HG02610 (cell line): ENCODE measurements around the gene KIF6.

Experiments used
- ATAC-seq: cut with Tn5 transposase; IDR thresholded peaks from one replicate; pipeline ENCODE4 v1.9.1; 2021; ENCODE audit warnings: mild to moderate bottlenecking, moderate library complexity; ENCODE audit not compliant: unreplicated experiment

The KIF6 gene

DNA sequence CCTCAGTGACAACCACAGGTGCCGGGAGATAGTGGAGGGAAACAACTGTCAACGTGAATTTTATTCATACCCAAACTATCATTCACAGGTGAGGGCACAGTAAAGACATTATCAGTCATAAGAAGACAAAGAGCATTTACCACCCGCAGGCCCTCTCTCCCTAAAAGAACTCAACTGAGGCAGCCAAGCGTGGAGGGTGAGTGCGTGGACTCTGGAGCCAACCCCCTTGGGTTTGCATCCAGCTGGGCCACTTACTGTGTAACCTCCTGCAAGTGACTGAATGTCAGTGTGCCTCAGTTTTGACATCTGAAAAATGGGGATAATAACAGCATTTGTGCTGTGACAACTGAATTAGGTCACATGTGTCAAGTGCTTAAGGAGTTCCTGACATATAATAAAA lies 332.1 kb downstream of the KIF6 start:
- ATAC-seq = no peak

DNA sequence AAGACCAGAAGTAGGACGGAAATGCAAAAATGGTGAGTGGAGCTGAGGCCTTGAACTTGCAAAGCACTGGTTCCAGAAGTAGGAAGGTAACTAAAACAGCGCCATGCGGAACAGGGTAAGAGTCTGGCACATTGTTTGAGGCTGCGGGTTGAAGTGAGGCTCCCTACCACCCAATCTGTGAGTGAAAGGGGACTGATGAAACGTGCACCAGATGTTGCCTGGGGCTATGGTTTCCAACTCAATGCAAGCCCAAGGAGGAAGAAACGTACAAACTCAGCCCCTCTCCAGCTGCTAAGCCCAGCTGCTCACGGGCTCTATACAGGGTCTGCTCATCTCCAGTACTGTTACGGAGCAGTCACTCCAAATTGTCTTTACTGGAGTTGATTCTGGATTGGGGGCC lies 334.0 kb downstream of the KIF6 start:
- ATAC-seq = no peak

DNA sequence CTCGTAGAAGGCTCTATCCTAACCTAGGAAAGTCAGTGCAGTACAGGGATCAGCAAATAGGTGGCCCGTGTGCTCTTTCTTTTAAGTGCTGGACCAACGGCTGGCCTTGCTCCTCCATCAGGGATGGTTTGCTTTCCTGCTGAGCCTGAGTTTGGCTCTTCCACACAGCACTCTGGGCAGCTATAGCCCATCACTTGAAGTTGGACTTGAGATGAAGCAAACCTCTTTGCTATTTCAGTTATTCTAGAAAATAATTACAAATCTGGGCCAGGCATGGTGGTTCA lies 335.8 kb downstream of the KIF6 start:
- ATAC-seq = no peak

- no peak for ATAC-seq
Measured at GRCh38 chr6:39388606-39389483, 336.4 kb downstream of the KIF6 start.

DNA sequence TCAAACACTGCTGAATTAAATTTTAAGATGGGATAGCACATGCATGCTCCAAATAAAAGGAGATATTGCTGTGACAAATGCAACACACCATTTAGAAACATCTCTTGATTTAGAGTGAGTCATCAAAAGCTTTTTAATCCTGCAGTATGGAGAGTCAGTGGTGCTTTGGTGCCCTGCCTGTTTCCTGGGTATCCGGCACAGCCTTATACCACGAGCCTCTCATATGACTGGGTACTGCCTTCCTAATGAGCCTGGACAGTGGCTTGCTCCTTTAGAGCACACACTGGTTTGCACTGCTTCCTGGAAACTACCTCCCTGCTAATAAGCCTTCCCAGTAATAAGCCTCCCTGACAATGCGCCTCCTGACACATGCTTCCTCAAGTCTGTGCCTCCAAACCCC lies 337.4 kb downstream of the KIF6 start:
- no peak for ATAC-seq

DNA sequence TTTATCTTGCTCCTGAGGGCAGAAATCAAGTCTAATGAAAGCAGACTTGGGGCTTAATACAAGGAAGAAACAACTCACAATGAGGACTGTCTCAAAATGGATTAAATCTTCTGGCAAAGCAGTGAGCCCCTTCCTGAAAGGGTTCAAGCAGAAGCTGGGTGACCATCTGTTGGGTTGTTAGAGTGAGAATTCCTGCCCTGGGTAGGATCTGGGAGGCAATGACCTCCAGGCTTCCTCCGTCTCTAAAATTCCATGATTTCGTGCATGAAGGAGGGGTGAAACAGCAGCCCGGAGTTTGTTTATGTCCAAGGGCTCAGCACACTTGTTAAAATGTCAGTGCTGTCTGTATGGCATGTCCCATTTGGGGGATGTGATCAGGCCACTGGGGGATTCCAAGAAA lies 338.7 kb downstream of the KIF6 start:
- ATAC-seq = no peak

DNA sequence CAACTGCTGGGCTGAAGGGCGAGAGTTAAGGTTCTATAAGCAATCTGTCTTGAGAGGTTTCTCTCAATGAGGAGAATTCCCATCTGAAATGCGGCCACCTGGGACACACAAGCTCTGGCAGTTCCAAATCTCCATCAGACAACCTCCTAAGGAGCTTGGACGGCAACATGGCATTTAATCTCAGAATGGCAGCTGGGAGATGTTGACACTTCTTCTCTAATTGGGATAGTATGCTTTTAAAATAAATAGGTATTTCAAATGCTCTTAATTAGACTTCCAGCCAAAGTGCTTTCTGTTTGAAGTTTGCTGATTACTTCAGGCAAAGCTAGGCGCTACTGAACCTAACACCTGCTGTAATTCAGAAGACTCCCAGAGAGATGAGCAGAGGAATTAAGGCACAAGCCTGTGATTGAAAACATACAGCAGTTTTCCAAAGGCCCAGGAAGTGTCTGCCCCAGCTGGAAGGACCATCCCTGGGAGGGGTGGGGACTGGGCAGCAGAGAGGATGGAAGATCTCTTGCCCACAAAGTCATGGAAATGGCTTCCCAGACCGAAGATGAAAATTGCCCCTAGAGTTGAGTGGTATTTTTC lies 343.6 kb downstream of the KIF6 start:
- no peak for ATAC-seq

GRCh38 chr6:39380837-39381549 lies 344.2 kb downstream of the KIF6 start:
- no peak for ATAC-seq

- ATAC-seq = no peak
Measured at GRCh38 chr6:39378960-39379425, 346.2 kb downstream of the KIF6 start.

DNA sequence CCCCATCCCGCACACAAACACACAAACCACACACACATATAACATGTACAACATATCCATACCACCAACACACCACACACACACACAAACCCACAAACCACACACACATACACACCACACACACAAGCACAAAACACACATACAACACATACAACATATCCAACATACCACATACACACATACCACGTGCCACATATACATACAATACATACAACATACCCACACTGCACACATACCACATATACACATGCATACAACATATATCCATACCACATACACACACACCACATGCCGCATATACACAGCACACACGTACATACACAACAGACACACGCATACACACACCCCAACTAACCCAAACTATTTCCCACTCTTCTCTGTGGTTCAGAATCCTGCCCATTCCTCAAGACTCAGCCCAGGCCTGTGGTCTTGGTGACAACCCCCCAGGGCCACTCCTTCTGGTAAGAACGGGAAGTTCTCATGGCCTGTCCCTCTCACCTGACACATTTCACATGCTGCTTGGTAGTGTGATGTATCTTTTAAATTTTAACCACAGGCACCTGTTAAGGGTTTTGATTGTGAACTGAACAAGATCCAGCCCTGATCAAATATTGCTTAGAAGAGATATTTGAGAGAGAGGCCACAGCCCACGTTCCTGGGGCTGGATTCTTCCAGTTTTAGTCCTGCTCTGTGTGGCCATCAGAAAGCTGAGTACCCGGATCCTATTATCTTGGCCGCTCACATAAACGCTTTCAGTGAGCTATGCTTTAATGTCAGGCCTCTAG lies 346.8 kb downstream of the KIF6 start:
- no peak for ATAC-seq

DNA sequence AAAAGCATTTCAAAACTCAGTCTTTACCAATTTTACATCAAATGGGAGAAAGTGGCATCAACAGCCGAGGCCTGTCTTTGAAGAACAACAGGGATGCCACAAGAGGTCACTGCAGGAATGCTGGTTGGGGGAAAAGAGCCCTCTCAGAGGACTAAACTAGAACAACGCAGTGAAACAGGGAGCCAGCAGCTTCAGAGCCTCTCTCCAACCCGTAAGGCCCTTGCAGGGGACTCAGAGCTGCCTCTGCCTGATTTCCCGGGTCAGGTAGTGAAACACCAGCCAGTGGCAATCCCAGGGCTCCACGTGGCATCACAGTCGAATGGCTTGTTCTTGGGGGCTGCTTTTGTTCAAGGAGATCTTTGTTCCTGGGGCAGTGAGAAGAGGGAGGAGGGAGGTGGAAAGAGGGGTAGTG lies 347.7 kb downstream of the KIF6 start:
- ATAC-seq = no peak

DNA sequence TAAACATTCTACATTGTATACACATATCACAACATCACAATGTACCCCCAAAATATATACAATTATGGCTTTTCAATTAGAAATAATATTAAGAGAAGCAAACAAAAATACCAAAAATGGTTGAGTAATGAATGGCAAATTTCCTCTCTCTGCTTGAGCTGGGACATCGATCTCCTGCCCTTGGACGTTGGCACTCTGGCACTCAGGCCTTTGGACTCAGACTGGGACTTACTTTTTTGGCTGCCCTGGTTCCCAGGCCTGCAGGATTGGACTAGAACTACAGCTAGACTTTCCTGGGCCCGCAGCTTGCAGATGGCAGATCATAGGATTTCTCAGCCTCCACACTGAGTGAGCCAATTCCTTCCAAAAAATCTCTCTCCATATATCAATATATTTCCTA lies 349.8 kb downstream of the KIF6 start:
- no peak for ATAC-seq

DNA sequence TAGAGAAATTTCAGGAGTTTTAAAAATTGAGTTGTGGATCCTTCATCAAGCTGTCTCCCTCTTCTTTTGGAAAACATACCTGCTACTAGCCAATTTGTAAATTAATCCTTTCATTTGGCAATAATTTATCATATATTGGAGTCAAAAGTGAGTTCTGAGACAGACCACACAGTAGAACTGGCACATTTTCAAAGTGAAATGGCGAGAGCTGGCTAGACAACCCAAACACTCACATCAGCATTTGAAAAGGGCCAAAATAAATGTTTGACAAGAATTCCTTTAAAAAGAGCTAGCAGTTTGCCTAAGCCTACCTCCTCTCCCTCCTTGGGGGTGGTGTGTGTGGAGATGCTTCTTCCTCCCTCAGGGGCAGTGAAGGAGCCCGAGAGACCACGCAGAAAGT lies 354.8 kb downstream of the KIF6 start:
- ATAC-seq = no peak

DNA sequence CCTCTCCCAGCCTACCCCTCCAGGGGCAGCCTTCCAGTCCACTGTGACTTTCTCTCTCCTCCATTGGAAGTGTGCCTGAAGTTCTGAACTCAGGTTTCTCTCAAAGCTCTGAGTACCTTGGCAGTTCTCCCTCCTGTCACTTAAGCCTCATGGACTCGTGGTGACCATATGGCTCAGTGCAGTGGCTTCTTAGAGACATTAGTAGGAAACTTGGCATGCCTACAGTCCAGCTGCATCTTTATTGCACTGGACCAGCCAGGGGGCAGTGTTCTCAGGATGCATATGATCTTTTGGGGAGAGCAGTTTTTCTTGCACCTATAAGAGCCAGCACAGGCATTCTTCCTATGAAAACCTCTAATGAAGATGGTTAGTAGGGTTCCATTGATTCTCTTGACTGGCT lies 355.2 kb downstream of the KIF6 start:
- ATAC-seq = no peak

- ATAC-seq = no peak
Measured at GRCh38 chr6:39367700-39368099, 357.5 kb downstream of the KIF6 start.

DNA sequence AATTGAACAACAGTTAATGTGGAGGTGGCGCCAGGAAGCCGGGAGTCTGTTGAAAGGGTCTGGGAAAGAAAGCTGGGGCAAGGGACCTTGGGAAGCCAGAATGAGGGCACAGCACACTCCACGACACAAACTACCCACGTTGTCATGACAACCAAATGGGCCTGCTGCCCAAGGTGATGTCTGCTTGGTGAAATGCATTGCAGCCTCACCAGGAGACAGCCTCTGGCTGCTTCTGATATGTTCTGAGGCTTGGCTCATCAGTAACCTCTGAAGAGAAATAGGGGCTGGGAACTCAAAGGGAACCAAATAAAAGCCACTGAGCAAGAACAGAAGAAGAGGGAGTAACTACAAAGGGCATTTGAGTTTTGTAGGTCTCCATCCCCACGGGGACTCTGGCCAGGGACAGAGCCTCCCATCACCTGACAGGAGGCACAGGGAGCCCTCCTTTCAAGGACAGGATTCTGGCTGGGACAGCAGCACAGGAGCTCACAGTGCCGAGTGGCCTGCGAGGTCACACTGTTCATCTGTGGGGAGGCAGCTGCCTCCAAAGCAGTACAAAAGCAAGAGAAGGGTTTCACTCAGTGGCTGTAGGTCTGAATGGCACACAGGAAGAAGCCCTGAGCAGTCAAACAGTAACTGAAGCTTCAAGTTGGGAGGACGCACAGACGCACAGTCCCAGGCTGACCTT lies 358.1 kb downstream of the KIF6 start:
- no peak for ATAC-seq

- ATAC-seq = no peak
Measured at GRCh38 chr6:39365281-39366074, 359.7 kb downstream of the KIF6 start.

GRCh38 chr6:39363280-39363679 lies 361.9 kb downstream of the KIF6 start:
- ATAC-seq = no peak

DNA sequence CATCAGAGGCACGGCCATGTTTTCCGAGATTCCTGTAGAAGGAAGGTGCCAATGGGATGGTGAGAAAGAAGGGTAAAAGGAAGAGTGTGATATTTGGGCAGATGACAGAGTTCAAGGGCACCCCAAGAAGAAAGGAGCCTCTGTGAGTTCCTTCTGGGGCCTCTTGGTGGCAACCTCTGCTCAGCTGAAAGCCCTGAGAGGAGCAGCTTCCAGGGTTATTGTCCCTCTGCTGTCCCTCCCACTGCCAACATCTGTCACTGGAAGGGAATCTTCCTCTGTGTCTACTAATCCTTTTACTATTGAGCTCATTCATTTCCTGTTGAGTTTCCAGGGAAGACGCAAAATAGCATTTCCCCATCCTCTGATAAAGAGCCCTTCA lies 362.7 kb downstream of the KIF6 start:
- ATAC-seq = no peak
